GM21360 (cell line): ENCODE measurements around the gene TDRD5.
"Not testable (repeated sequence)": the region's sequence is repeated elsewhere in the genome, so short reads cannot be mapped to it uniquely, and the experiment has no call there.

ENCODE experiments used
- ATAC-seq: cut with Tn5 transposase; IDR thresholded peaks from one replicate; pipeline ENCODE4 v1.9.1; 2021; ENCODE audit warnings: mild to moderate bottlenecking, moderate library complexity; ENCODE audit not compliant: unreplicated experiment

Gene TDRD5

GRCh38 chr1:179599623-179600249 lies 8.1 kb downstream of the TDRD5 start:
- ATAC-seq = no peak

- no peak for ATAC-seq
These were observed 9.5 kb downstream of the TDRD5 start for GRCh38 chr1:179601093-179601492.

GRCh38 chr1:179612361-179612760 lies 20.7 kb downstream of the TDRD5 start:
- no peak for ATAC-seq

- no peak for ATAC-seq
These were observed 39.1 kb downstream of the TDRD5 start for GRCh38 chr1:179630719-179631118.

GRCh38 chr1:179632868-179633267 lies 41.2 kb downstream of the TDRD5 start:
- ATAC-seq = peak; percentile 79

- ATAC-seq = no peak
These were observed 45.7 kb downstream of the TDRD5 start for GRCh38 chr1:179637211-179637860.

GRCh38 chr1:179661018-179661417 lies 69.4 kb downstream of the TDRD5 start:
- no peak for ATAC-seq

- no peak for ATAC-seq
These were observed 72.2 kb downstream of the TDRD5 start for GRCh38 chr1:179663810-179664209.

GRCh38 chr1:179677882-179678281 lies 86.2 kb downstream of the TDRD5 start:
- ATAC-seq = no peak

GRCh38 chr1:179694530-179694929 lies 102.9 kb downstream of the TDRD5 start:
- ATAC-seq = not testable (repeated sequence)

GRCh38 chr1:179702946-179703539 lies 111.4 kb downstream of the TDRD5 start:
- no peak for ATAC-seq

- no peak for ATAC-seq
These were observed 114.8 kb downstream of the TDRD5 start for GRCh38 chr1:179706339-179706941.

- ATAC-seq = no peak
These were observed 115.8 kb downstream of the TDRD5 start for GRCh38 chr1:179707406-179707805.

GRCh38 chr1:179708434-179709195 lies 117.0 kb downstream of the TDRD5 start:
- ATAC-seq = no peak

GRCh38 chr1:179709841-179710329 lies 118.3 kb downstream of the TDRD5 start:
- peak; percentile 86 for ATAC-seq

GRCh38 chr1:179714159-179714558 lies 122.5 kb downstream of the TDRD5 start:
- no peak for ATAC-seq

- no peak for ATAC-seq
These were observed 123.0 kb downstream of the TDRD5 start for GRCh38 chr1:179714623-179715022.

- ATAC-seq = no peak
These were observed 127.6 kb downstream of the TDRD5 start for GRCh38 chr1:179719272-179719671.

GRCh38 chr1:179728271-179728670 lies 136.6 kb downstream of the TDRD5 start:
- ATAC-seq = no peak

GRCh38 chr1:179729881-179730280 lies 138.2 kb downstream of the TDRD5 start:
- ATAC-seq = no peak

- ATAC-seq = no peak
These were observed 140.0 kb downstream of the TDRD5 start for GRCh38 chr1:179731643-179732042.
